HepG2 (cell line): ENCODE results near the gene AFF1. TPM values are rescaled to one million over a fixed set of nuclear protein-coding genes. Genes with fewer than 3 reads are reported as not detected.

Experiments used
- ATAC-seq: fragments of 200-7000 bp; cut with Tn5 transposase; 3 replicates; pipeline ENCODE4 v1.9.1; 2020; ENCODE audit warnings: mild to moderate bottlenecking, moderate library complexity
- BruUV-seq: library from RNA; stranded (reverse); fragments of 400-500 nt; replicated peaks from 2 replicates; lab custom pipeline; 2021; lab: Mats Ljungman, UMichigan
- CTCF ChIA-PET: fragments of 300-600 bp; formaldehyde crosslinking; extraction: SDS; loops from one replicate; lab custom pipeline; 2021; ENCODE audit warnings: low total read pairs, inconsistent platforms, low intra/inter-chr PET ratio; lab: Yijun Ruan, JAX
- POLR2A ChIA-PET: fragments of 350-600 bp; sonication (Branson Sonifier 250); formaldehyde crosslinking; loops from one replicate; lab custom pipeline; 2020; ENCODE audit warnings: antibody characterized with exemption, inconsistent platforms; lab: Yijun Ruan, JAX
- DNase-seq: peaks from one replicate; pipeline ENCODE4 v3.0.0-alpha.2; 2015; ENCODE audit warnings: low spot score
- FAIRE-seq: peaks from 3 replicates; lab custom pipeline; 2011; peaks lifted over from hg19 to GRCh38; lab: Jason Lieb, UNC
- H2AFZ ChIP-seq: one replicate; pipeline ENCODE4 v1.6.1; 2011; ENCODE audit warnings: low read length, inconsistent platforms
- H3K27ac ChIP-seq: fragments of 300-600 bp; 3 replicates; pipeline ENCODE4 v1.8.0; 2011; ENCODE audit warnings: mixed run types, mild to moderate bottlenecking, mixed read lengths, low read length, inconsistent platforms; ENCODE audit not compliant: insufficient read depth; ENCODE audit errors: extremely low read length
- H3K27me3 ChIP-seq, 2 experiments: fragments of 200-600 bp in 1 of 2; 2 replicates in 1 of 2; 3 replicates in 1 of 2; pipeline versions ENCODE4 v1.6.0 to v1.8.0; 2011; ENCODE audit warnings: low read length in 2 of 2, mild to moderate bottlenecking in 2 of 2, moderate library complexity in 2 of 2, inconsistent platforms in 1 of 2; ENCODE audit not compliant: insufficient read depth in 2 of 2, control insufficient read depth in 1 of 2
- H3K36me3 ChIP-seq, 2 experiments: fragments of 200-600 bp in 1 of 2; replicated peaks in 1 of 2; 2 replicates in 1 of 2; 3 replicates in 1 of 2; pipeline versions ENCODE4 v1.5.1 to v1.8.0; 2011; ENCODE audit warnings: low read length in 2 of 2, inconsistent platforms in 1 of 2; ENCODE audit not compliant: insufficient read depth in 2 of 2, control insufficient read depth in 1 of 2
- H3K4me1 ChIP-seq: 2 replicates; pipeline ENCODE4 v1.5.1; 2012; ENCODE audit warnings: low read length, inconsistent platforms; ENCODE audit not compliant: insufficient read depth
- H3K4me2 ChIP-seq: 2 replicates; pipeline ENCODE4 v1.6.0; 2011; ENCODE audit warnings: low read depth, low read length, inconsistent platforms
- H3K4me3 ChIP-seq, 3 experiments: fragments of 200-600 bp in 1 of 3; sonication (generic), shearing (Covaris generic) in 1 of 3; replicated peaks in 1 of 3; 2 replicates each; pipeline ENCODE4 v1.5.1; 2011 to 2016; ENCODE audit warnings: low read length in 3 of 3, inconsistent platforms in 2 of 3, low read depth in 2 of 3, mild to moderate bottlenecking in 2 of 3, control low read depth in 1 of 3, mixed read lengths in 1 of 3; ENCODE audit not compliant: insufficient read depth in 1 of 3
- H3K79me2 ChIP-seq: one replicate; pipeline ENCODE4 v1.6.1; 2011; ENCODE audit warnings: low read length, inconsistent platforms; ENCODE audit not compliant: insufficient read depth
- H3K9ac ChIP-seq: 2 replicates; pipeline ENCODE4 v1.6.0; 2011; ENCODE audit warnings: mild to moderate bottlenecking, low read depth, low read length, inconsistent platforms; ENCODE audit not compliant: insufficient read depth
- H3K9me3 ChIP-seq: 2 replicates; pipeline ENCODE4 v1.5.1; 2012; ENCODE audit warnings: mild to moderate bottlenecking, low read length
- H4K20me1 ChIP-seq: 2 replicates; pipeline ENCODE4 v1.6.0; 2011; ENCODE audit warnings: inconsistent platforms, mild to moderate bottlenecking, low read length, moderate library complexity; ENCODE audit not compliant: insufficient read depth
- ATRX ChIP-seq: sonication (generic); formaldehyde crosslinking; IDR thresholded peaks from 2 replicates; pipeline ENCODE4 v1.4.0; 2020; ENCODE audit warnings: missing genetic modification reagents, borderline replicate concordance
- BRF2 ChIP-seq: sonication (generic); formaldehyde crosslinking; IDR thresholded peaks from 2 replicates; pipeline ENCODE4 v1.8.1; 2022; ENCODE audit warnings: mild to moderate bottlenecking, missing genetic modification reagents
- DRAP1 ChIP-seq: IDR thresholded peaks from 2 replicates; pipeline ENCODE4 v1.6.1; 2016; ENCODE audit warnings: missing genetic modification reagents, missing compliant biosample characterization
- FOXA1 ChIP-seq, 2 experiments: fragments of 450-650 bp in 1 of 2; sonication (generic) in 1 of 2; formaldehyde crosslinking in 1 of 2; IDR thresholded peaks; 2 replicates each; pipeline versions ENCODE4 v1.4.0 to v1.6.1; 2016 to 2020; ENCODE audit warnings: missing genetic modification reagents in 1 of 2
- HDAC2 ChIP-seq: sonication (generic); formaldehyde crosslinking; IDR thresholded peaks from 2 replicates; pipeline ENCODE4 v1.4.0; 2020; ENCODE audit warnings: missing genetic modification reagents
- IRF2 ChIP-seq: IDR thresholded peaks from 2 replicates; pipeline ENCODE4 v1.6.1; 2018; ENCODE audit warnings: missing genetic modification reagents, missing compliant biosample characterization
- NR2F2 ChIP-seq: IDR thresholded peaks from 2 replicates; pipeline ENCODE4 v1.6.1; 2012; ENCODE audit warnings: low read depth, inconsistent platforms, borderline replicate concordance
- RELA ChIP-seq: sonication (generic); formaldehyde crosslinking; IDR thresholded peaks from 2 replicates; pipeline ENCODE4 v1.4.0; 2020; ENCODE audit warnings: missing genetic modification reagents
- SNRNP70 ChIP-seq: fragments of 200-400 bp; formaldehyde crosslinking; IDR thresholded peaks from 2 replicates; pipeline ENCODE4 v1.6.1; 2017; ENCODE audit warnings: mild to moderate bottlenecking, low read depth, low read length, moderate library complexity
- TARDBP ChIP-seq: sonication (generic); formaldehyde crosslinking; IDR thresholded peaks from 2 replicates; pipeline ENCODE4 v1.8.0; 2022; ENCODE audit warnings: mild to moderate bottlenecking, missing genetic modification reagents
- ZBTB38 ChIP-seq: sonication (generic); formaldehyde crosslinking; IDR thresholded peaks from 2 replicates; pipeline ENCODE4 v1.5.1; 2020; ENCODE audit warnings: mild to moderate bottlenecking, missing genetic modification reagents
- ZKSCAN5 ChIP-seq: sonication (generic); formaldehyde crosslinking; IDR thresholded peaks from 2 replicates; pipeline ENCODE4 v1.5.1; 2020; ENCODE audit warnings: mild to moderate bottlenecking, missing genetic modification reagents
- ZNF235 ChIP-seq: sonication (generic); formaldehyde crosslinking; IDR thresholded peaks from 2 replicates; pipeline ENCODE4 v1.8.1; 2023; ENCODE audit warnings: mild to moderate bottlenecking, missing genetic modification reagents, borderline replicate concordance
- ZNF264 ChIP-seq: sonication (generic); formaldehyde crosslinking; IDR thresholded peaks from 2 replicates; pipeline ENCODE4 v1.4.0; 2020; ENCODE audit warnings: missing genetic modification reagents
- ZNF282 ChIP-seq: fragments of 450-650 bp; IDR thresholded peaks from 2 replicates; pipeline ENCODE4 v1.6.1; 2018; ENCODE audit not compliant: partially characterized antibody
- ZNF879 ChIP-seq: sonication (generic); formaldehyde crosslinking; IDR thresholded peaks from 2 replicates; pipeline ENCODE4 v1.8.1; 2023; ENCODE audit warnings: missing genetic modification reagents
- WGBS: methylation state at CpG from one replicate; pipeline ENCODE4 v1.1.6; 2017; ENCODE audit warnings: low lambda C conversion rate; 5-methylcytosine and 5-hydroxymethylcytosine counted together
- in situ Hi-C: cut with HindIII; loops from 2 replicates; pipeline ENCODE4 v1.10.0; 2017; ENCODE audit warnings: low pct_unique_long_range_greater_than_20kb; ENCODE audit not compliant: extremely low pct_ligation_motif_present
- intact Hi-C: fragments of 100-400 bp; cut with micrococcal nuclease; formaldehyde crosslinking; loops from one replicate; pipeline ENCODE4 v1.10.0; 2022; ENCODE audit not compliant: unreplicated experiment
- polyA plus RNA-seq, 8 experiments: library from polyadenylated mRNA; depleted of rRNA in 3 of 8; stranded (reverse) in 7 of 8; unstranded in 1 of 8; fragments of >200 nt; fragmentation: Illumina TruSeq in 4 of 8; extraction: Trizol in 4 of 8; gene quantifications; 2 replicates each; pipeline versions ENCODE4 v1.2.1 to v1.2.3, GENCODE V29; 2011 to 2016; ENCODE audit warnings: low read depth in 4 of 8, missing spikeins in 1 of 8, mixed read lengths in 1 of 8; ENCODE audit not compliant: insufficient read depth in 1 of 8
- total RNA-seq, 5 experiments: library from RNA; depleted of rRNA; stranded (reverse); fragments of >200 nt; fragmentation: Illumina TruSeq; extraction: Trizol; gene quantifications; 2 replicates each; pipeline ENCODE4 v1.2.3, GENCODE V29; 2016; ENCODE audit warnings: low read depth in 1 of 5

The AFF1 gene
- total and polyA plus RNA-seq, 2 of the 13 experiments (the other 11 are each of a cell fraction or from before 2014, with no cell fraction given), result 15.5 to 15.9 TPM

GRCh38 chr4:86972997-86973396 lies 38.2 kb downstream of the AFF1 start:
- peak overlapping the region; percentile 94 for H3K27ac ChIP-seq
- ChIA-PET CTCF (no interaction called here), POLR2A (interaction anchor here (1.1 to 5.3 kb wide), 4 partner anchors 33 to 38 kb away, joined by 4 to 22 read pairs (median 5); partner anchors contain the start of gene AFF1)
- peak; percentile 88 for FAIRE-seq
- intact Hi-C loops, result loop anchor here (2.0 kb wide), 1 partner anchor 34 kb away; no protein-coding TSS in a partner anchor
- H2AFZ ChIP-seq, result no peak overlapping the region
- WGBS, result 17% methylated on average over 3 of the region's 3 CpGs
- H3K4me1 ChIP-seq, result peaks cover 79% of the 10 kb centered on the region
- no TSS peak for BruUV-seq
- no peaks in the 10 kb centered on the region for H3K27me3 ChIP-seq
- H3K4me3 ChIP-seq, result peak overlapping the region; percentile 34 to 55 (median 34); a peak in 5 of 6 replicates
- H3K36me3 ChIP-seq, result peaks cover 1 to 6% of the 10 kb centered on the region in 2 experiments; a peak in 2 of 5 replicates
- H3K9ac ChIP-seq, result peak overlapping the region; percentile 58
- ATAC-seq, result peak; percentile 71
- no peaks in the 10 kb centered on the region for H4K20me1 ChIP-seq
- no peaks in the 10 kb centered on the region for H3K9me3 ChIP-seq
- in situ Hi-C loops, result no loop called here
- peak; percentile 72 for DNase-seq
- peak overlapping the region; percentile 85 for H3K4me2 ChIP-seq
- peaks cover 54% of the 10 kb centered on the region for H3K79me2 ChIP-seq
- TF ChIP-seq TARDBP (CRISPR knock-in tag), result peak; percentile 44; the same call in 1 of the 2 replicates
- no peak for TF ChIP-seq ATRX (CRISPR knock-in tag)
- TF ChIP-seq ZNF235 (CRISPR knock-in tag), result no peak
- no peak for TF ChIP-seq ZKSCAN5 (CRISPR knock-in tag)
- peak; percentile 72 for TF ChIP-seq IRF2 (CRISPR knock-in tag)
- 0 out of 2 replicates have a peak, but pooled peaks have one; percentile 37 for TF ChIP-seq ZBTB38 (CRISPR knock-in tag)
- peak; percentile 91 for TF ChIP-seq NR2F2
- TF ChIP-seq SNRNP70, result no peak
- TF ChIP-seq HDAC2, result peak; percentile 95
- no peak for TF ChIP-seq ZNF879 (CRISPR knock-in tag)
- 0 out of 2 replicates have a peak, but pooled peaks have one; percentile 36 for TF ChIP-seq ZNF264
- no peak for TF ChIP-seq ZNF282
- TF ChIP-seq DRAP1, result peak; percentile 43; the same call in 1 of the 2 replicates
- TF ChIP-seq FOXA1 (IDR thresholded peaks at IDR 0.05), result no peak
- TF ChIP-seq FOXA1 (CRISPR knock-in tag; IDR thresholded peaks at IDR 0.05), result no peak
- no peak for TF ChIP-seq RELA (CRISPR knock-in tag)
- TF ChIP-seq BRF2 (CRISPR knock-in tag), result no peak
